GM12801 (cell line): ENCODE results near the gene MUSTN1.

ENCODE experiments used
- CTCF ChIP-seq: IDR thresholded peaks from one replicate; pipeline ENCODE4 v1.5.1; 2011; ENCODE audit warnings: control low read depth; ENCODE audit not compliant: insufficient read length; ENCODE audit errors: extremely low read depth

The MUSTN1 gene

GRCh38 chr3:52824037-52824436 lies 10.8 kb downstream of the MUSTN1 start:
- no peak for TF ChIP-seq CTCF

DNA sequence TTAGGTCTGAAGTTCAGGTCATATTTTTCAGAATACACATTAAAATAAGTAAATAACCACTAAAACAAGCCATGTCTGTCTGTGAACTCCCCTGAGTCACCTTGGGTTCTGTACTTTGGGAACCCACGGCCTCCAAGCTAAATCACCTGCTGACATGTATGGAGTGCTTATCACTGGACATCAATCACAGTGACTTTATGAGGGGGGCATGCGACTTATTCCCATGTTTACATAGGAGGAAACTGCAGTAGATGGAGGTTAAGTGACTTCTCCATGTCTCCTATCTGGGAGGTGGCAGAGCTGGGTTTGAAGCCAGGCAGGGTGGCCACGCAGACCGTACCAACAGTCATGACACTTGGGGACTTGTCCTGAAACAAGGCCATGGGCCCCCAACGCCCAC lies 12.5 kb downstream of the MUSTN1 start:
- TF ChIP-seq CTCF: no peak

DNA sequence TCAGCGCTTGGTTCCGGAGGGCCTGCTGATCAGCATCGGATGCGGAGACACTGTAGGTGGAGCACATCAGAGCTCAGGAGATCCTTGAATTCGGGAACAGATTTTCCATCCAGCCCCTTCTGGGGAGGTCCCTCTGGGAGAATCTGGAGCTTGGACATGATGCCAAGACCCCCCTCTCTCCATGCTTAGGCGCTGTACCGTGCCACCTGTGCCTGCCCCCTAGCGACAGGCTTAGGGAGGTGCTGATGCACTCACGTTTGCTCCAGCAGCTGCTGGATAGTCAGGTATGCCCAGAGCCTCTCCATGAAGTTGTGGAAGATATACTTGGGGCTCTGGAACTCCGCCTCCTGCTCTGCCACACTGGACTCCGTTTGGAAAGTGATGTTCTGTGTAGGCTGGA lies 14.1 kb downstream of the MUSTN1 start:
- TF ChIP-seq CTCF: no peak

DNA sequence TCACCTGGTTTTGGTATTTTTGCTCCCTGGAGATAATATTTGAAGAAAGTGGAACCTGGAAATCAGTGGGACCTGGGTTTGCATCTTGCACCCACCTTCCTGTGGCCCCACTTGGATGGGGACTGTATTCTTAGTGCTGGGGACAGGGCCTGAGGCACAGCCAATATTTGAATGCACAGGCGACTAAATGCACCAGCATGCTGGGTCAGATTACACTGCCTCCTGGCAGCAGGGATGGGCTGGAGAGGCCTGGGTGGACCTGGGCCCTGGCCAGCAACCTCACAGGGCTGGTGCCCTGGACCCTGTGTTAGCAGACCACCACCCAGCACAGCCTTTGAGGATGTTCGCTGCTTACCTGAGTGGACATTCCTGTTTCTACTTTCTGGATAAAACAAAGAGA lies 14.9 kb downstream of the MUSTN1 start:
- no peak for TF ChIP-seq CTCF

GRCh38 chr3:52817860-52818259 lies 17.0 kb downstream of the MUSTN1 start:
- no peak for TF ChIP-seq CTCF

DNA sequence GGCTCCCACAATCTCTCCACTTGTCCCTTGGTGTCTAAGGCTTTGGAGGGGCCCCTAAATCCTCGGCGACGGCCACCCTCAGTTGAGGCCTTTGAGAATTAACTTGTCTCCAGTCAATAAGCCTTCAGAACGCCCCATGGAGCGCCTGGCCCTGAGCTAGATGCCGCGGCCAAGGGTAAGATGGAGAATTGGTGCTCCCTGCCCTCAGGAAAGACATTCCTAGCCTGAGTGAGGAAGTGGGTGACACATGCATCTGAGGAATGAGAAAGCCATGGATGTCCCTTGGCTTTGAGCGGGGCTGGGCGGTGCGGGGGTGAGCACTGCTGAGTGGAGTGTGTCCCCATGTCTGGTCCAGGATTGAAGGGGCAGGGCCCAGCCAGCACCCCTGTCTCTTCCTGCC lies 17.6 kb downstream of the MUSTN1 start:
- no peak for TF ChIP-seq CTCF

DNA sequence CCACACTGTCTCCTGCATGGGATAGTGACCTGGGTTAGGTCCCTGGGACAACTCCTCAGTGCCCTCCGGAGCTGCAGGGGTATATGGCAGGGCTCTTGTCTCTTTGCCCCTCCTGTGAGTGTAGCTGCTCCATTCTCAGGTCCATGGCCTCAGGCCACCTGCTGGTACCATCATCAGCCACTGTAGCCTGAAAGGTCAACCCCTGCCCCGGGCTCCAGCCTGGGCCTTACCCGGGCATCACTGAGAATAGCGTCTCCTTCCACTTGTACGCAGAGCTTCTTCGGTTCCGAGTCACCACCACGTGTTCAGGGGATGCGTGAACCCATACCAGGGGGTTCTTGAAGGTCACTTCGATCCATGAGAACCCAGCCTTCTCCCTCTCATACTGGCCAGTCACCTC lies 18.2 kb downstream of the MUSTN1 start:
- TF ChIP-seq CTCF: no peak

GRCh38 chr3:52816199-52816598 lies 18.6 kb downstream of the MUSTN1 start:
- TF ChIP-seq CTCF: no peak
